ENCODE measurements around the gene SLC37A4. TPM values are rescaled to one million over a fixed set of nuclear protein-coding genes. Genes with fewer than 3 reads are reported as not detected.
"Not testable (repeated sequence)": the region's sequence is repeated elsewhere in the genome, so short reads cannot be mapped to it uniquely, and the experiment has no call there.

Gene SLC37A4
- total RNA-seq, 2 donors from 2014 or later, result 48.9 to 56.4 TPM

GRCh38 chr11:119047205-119047604, 16.5 kb upstream of the SLC37A4 start:
- Histone ChIP-seq H3K27ac (no peak overlapping the region), H3K4me1 (no peaks in the 10 kb centered on the region), H3K9ac (ENCODE audit: low read depth in 2 of 2, low read length in 2 of 2) (no peak overlapping the region), H3K4me3 (no peak overlapping the region), H3K27me3 (no peaks in the 10 kb centered on the region), H3K9me3 (no peaks in the 10 kb centered on the region), H3K36me3 (peaks cover 25% of the 10 kb centered on the region)
- TF ChIP-seq CTCF (IDR thresholded peaks at IDR 0.05), result no peak
- intact Hi-C loops (cut with DNase I), result no loop called here
- no peak for DNase-seq

- no peak for DNase-seq
These were observed 15.8 kb upstream of the SLC37A4 start for GRCh38 chr11:119046489-119046888.

GRCh38 chr11:119044708-119045107, 14.0 kb upstream of the SLC37A4 start:
- H3K9ac ChIP-seq (ENCODE audit: low read depth in 2 of 2, low read length in 2 of 2), result no peak overlapping the region
- no peaks in the 10 kb centered on the region for H3K27me3 ChIP-seq
- intact Hi-C loops (cut with DNase I), result no loop called here
- H3K36me3 ChIP-seq, result peaks cover 17% of the 10 kb centered on the region
- no peaks in the 10 kb centered on the region for H3K4me1 ChIP-seq
- no peak overlapping the region for H3K4me3 ChIP-seq
- no peak for DNase-seq
- TF ChIP-seq CTCF (IDR thresholded peaks at IDR 0.05), result no peak
- no peaks in the 10 kb centered on the region for H3K9me3 ChIP-seq
- no peak overlapping the region for H3K27ac ChIP-seq

More at GRCh38 chr11:119046489-119046888, 15.8 kb upstream of the SLC37A4 start:
- H3K27ac ChIP-seq, result no peak overlapping the region
- H3K36me3 ChIP-seq, result peaks cover 18% of the 10 kb centered on the region
- no peaks in the 10 kb centered on the region for H3K9me3 ChIP-seq
- no peaks in the 10 kb centered on the region for H3K4me1 ChIP-seq
- no peak overlapping the region for H3K9ac ChIP-seq (ENCODE audit: low read depth in 2 of 2, low read length in 2 of 2)
- TF ChIP-seq CTCF (IDR thresholded peaks at IDR 0.05), result no peak
- H3K27me3 ChIP-seq, result no peaks in the 10 kb centered on the region
- intact Hi-C loops (cut with DNase I), result no loop called here
- no peak overlapping the region for H3K4me3 ChIP-seq

GRCh38 chr11:119042927-119043326, 12.2 kb upstream of the SLC37A4 start:
- intact Hi-C loops (cut with DNase I), result no loop called here
- no peaks in the 10 kb centered on the region for H3K27me3 ChIP-seq
- H3K9ac ChIP-seq (ENCODE audit: low read depth in 2 of 2, low read length in 2 of 2), result no peak overlapping the region
- peaks cover 9% of the 10 kb centered on the region for H3K36me3 ChIP-seq
- no peaks in the 10 kb centered on the region for H3K4me1 ChIP-seq
- no peak for TF ChIP-seq CTCF (IDR thresholded peaks at IDR 0.05)
- no peak overlapping the region for H3K4me3 ChIP-seq
- H3K27ac ChIP-seq, result no peak overlapping the region
- no peak for DNase-seq
- H3K9me3 ChIP-seq, result no peaks in the 10 kb centered on the region

- Histone ChIP-seq H3K9ac (ENCODE audit: low read depth in 2 of 2, low read length in 2 of 2) (no peak overlapping the region), H3K4me1 (no peaks in the 10 kb centered on the region), H3K4me3 (no peak overlapping the region), H3K27ac (no peak overlapping the region), H3K36me3 (peaks cover 5% of the 10 kb centered on the region), H3K9me3 (no peaks in the 10 kb centered on the region), H3K27me3 (no peaks in the 10 kb centered on the region)
- no peak for DNase-seq
- intact Hi-C loops (cut with DNase I), result no loop called here
- no peak for TF ChIP-seq CTCF (IDR thresholded peaks at IDR 0.05)
These were observed 11.3 kb upstream of the SLC37A4 start for GRCh38 chr11:119041821-119042514.

- H3K4me3 ChIP-seq; intact Hi-C loops (cut with DNase I); H3K4me1 ChIP-seq; H3K9ac ChIP-seq (ENCODE audit: low read depth in 2 of 2, low read length in 2 of 2); H3K9me3 ChIP-seq; DNase-seq; H3K36me3 ChIP-seq; H3K27ac ChIP-seq; H3K27me3 ChIP-seq: not testable (repeated sequence)
These were observed 8.8 kb upstream of the SLC37A4 start for GRCh38 chr11:119039471-119039870.
